ENCODE measurements around the gene CCDC74A. TPM values are rescaled to one million over a fixed set of nuclear protein-coding genes. Genes with fewer than 3 reads are reported as not detected.
"Not testable (repeated sequence)": the region's sequence is repeated elsewhere in the genome, so short reads cannot be mapped to it uniquely, and the experiment has no call there.

The CCDC74A gene
- polyA plus RNA-seq, 4 donors = 0.89 to 1.9 (median 1.6) TPM; not detected in 1

GRCh38 chr2:131535951-131536826, 8.5 kb downstream of the CCDC74A start:
- H3K27ac ChIP-seq (ENCODE audit: low read depth in 1 of 3, low read length in 2 of 3); H3K36me3 ChIP-seq (ENCODE audit: control insufficient read depth in 3 of 3, insufficient read depth in 2 of 3, low read depth in 1 of 3, low read length in 3 of 3); H3K9me3 ChIP-seq (ENCODE audit: control insufficient read depth in 2 of 2, insufficient read depth in 1 of 2, low read depth in 1 of 2, low read length in 1 of 2); FAIRE-seq; H3K27me3 ChIP-seq (ENCODE audit: control insufficient read depth in 3 of 3, insufficient read depth in 3 of 3, low read length in 3 of 3); H3K4me3 ChIP-seq (ENCODE audit: low read depth in 1 of 3, low read length in 3 of 3); H3K4me1 ChIP-seq (ENCODE audit: control insufficient read depth in 3 of 3, insufficient read depth in 2 of 3, low read depth in 1 of 3, low read length in 2 of 3); DNase-seq: not testable (repeated sequence)
- 84 to 89% (median 84%) methylated on average over 12 to 21 of the region's 21 CpGs for WGBS, 3 donors

- not testable (repeated sequence) for H3K9me3 ChIP-seq (ENCODE audit: control insufficient read depth in 2 of 2, insufficient read depth in 1 of 2, low read depth in 1 of 2, low read length in 1 of 2); H3K4me1 ChIP-seq (ENCODE audit: control insufficient read depth in 3 of 3, insufficient read depth in 2 of 3, low read depth in 1 of 3, low read length in 2 of 3); H3K4me3 ChIP-seq (ENCODE audit: low read depth in 1 of 3, low read length in 3 of 3); H3K36me3 ChIP-seq (ENCODE audit: control insufficient read depth in 3 of 3, insufficient read depth in 2 of 3, low read depth in 1 of 3, low read length in 3 of 3); FAIRE-seq; H3K27me3 ChIP-seq (ENCODE audit: control insufficient read depth in 3 of 3, insufficient read depth in 3 of 3, low read length in 3 of 3); DNase-seq; H3K27ac ChIP-seq (ENCODE audit: low read depth in 1 of 3, low read length in 2 of 3)
- 87 to 95% (median 92%) methylated on average over 7 to 14 of the region's 14 CpGs for WGBS, 3 donors
These were observed 9.2 kb downstream of the CCDC74A start for GRCh38 chr2:131536841-131537240.

DNA sequence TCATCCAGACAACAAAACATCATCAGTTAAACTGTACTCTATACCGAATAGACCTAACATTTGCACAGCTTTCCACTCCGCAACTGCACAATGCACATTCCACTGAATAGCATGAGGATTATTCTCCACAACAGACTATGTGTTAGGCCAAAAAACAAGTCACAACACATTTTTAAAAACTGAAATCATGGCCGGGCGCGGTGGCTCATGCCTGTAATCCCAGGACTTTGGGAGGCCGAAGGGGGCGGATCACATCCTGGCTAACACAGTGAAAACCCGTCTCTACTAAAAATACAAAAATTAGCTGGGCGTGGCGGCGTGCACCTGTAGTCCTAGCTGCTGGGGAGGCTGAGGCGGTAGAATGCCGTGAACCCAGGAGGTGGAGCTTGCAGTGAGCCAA, 11.2 kb downstream of the CCDC74A start:
- 89 to 93% (median 91%) methylated on average over 13 of the region's 13 CpGs for WGBS, 3 donors
- H3K27me3 ChIP-seq (ENCODE audit: control insufficient read depth in 3 of 3, insufficient read depth in 3 of 3, low read length in 3 of 3); DNase-seq; H3K4me3 ChIP-seq (ENCODE audit: low read depth in 1 of 3, low read length in 3 of 3); H3K9me3 ChIP-seq (ENCODE audit: control insufficient read depth in 2 of 2, insufficient read depth in 1 of 2, low read depth in 1 of 2, low read length in 1 of 2); H3K36me3 ChIP-seq (ENCODE audit: control insufficient read depth in 3 of 3, insufficient read depth in 2 of 3, low read depth in 1 of 3, low read length in 3 of 3); FAIRE-seq; H3K27ac ChIP-seq (ENCODE audit: low read depth in 1 of 3, low read length in 2 of 3); H3K4me1 ChIP-seq (ENCODE audit: control insufficient read depth in 3 of 3, insufficient read depth in 2 of 3, low read depth in 1 of 3, low read length in 2 of 3): not testable (repeated sequence)

GRCh38 chr2:131542438-131543384, 15.0 kb downstream of the CCDC74A start:
- Histone ChIP-seq H3K36me3 (ENCODE audit: control insufficient read depth in 3 of 3, insufficient read depth in 2 of 3, low read depth in 1 of 3, low read length in 3 of 3) (no peaks in the 10 kb centered on the region), H3K9me3 (ENCODE audit: control insufficient read depth in 2 of 2, insufficient read depth in 1 of 2, low read depth in 1 of 2, low read length in 1 of 2) (no peaks in the 10 kb centered on the region), H3K27ac (ENCODE audit: low read depth in 1 of 3, low read length in 2 of 3) (no peak overlapping the region), H3K4me1 (ENCODE audit: control insufficient read depth in 3 of 3, insufficient read depth in 2 of 3, low read depth in 1 of 3, low read length in 2 of 3) (no peaks in the 10 kb centered on the region), H3K27me3 (ENCODE audit: control insufficient read depth in 3 of 3, insufficient read depth in 3 of 3, low read length in 3 of 3) (no peaks in the 10 kb centered on the region), H3K4me3 (ENCODE audit: low read depth in 1 of 3, low read length in 3 of 3) (no peak overlapping the region)
- no peak for DNase-seq
- FAIRE-seq = no peak
- WGBS, 3 donors = 91 to 92% (median 92%) methylated on average over 24 of the region's 24 CpGs

DNA sequence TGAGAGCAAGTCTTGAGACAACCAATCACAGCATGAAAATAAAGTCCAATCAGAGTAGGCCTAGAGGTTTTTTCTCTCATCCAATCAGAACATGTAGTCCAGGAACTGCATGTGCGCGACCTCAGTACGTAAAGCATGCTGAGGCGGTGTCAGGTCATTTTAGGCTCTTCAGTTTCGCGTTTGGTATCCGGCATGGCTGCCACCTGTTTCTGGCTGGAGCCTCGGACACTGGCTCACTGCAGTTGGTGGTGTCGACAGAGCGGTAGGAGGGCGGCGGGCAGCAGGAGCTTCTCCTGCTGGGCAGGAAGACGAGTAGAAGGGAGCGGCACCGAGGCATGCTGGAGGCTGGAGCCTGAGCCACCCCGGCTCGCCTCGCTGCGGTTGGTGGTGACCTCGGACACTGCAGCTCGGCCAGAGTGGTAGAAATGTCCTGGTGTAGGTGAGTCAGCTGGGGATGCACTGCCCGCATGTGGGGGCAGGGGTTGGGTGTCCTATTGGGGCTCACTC, 15.8 kb downstream of the CCDC74A start:
- 95 to 96% (median 96%) methylated on average over 22 of the region's 22 CpGs for WGBS, 3 donors

DNA sequence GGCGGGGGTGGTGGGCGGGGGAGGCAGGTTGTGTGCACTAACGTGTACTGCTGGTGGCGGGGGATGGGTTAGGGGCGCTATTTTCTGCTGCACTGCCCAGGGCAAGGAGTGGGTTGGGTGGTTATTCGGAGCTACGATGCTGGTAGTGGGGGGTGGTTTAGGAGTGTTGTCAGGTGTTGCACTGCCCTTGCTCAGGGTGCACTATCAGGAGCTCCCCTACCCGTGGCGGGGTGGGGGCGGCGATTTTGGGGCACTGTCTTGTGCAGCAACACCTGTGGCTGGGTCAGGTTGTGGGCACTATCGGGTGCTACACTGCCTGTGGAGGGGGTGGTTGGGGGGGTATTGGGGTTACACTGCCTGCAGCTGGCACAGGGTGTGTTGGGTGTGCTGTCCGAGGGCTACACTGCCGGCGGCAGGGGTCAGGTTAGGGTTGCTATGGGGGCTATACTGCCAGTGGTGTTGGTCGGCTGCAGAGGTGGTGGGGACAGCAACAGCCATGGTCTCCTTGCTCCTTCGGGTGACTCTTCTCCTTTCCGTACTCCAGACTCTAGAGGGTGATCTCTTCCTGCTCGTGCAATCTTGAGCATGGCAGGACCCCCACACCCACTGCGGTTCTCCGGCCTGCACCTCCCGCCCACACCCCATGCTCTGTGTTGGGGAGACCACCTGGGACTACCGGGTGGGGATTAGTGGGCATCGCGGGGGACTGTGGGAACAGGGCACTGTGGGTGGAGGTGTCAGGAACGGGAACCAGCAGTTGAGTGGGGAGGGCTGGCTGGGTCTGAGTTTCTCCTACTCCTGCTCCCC, 16.5 kb downstream of the CCDC74A start:
- 85 to 87% (median 85%) methylated on average over 22 of the region's 26 CpGs for WGBS, 3 donors
- H3K9me3 ChIP-seq (ENCODE audit: control insufficient read depth in 2 of 2, insufficient read depth in 1 of 2, low read depth in 1 of 2, low read length in 1 of 2); H3K4me3 ChIP-seq (ENCODE audit: low read depth in 1 of 3, low read length in 3 of 3); H3K4me1 ChIP-seq (ENCODE audit: control insufficient read depth in 3 of 3, insufficient read depth in 2 of 3, low read depth in 1 of 3, low read length in 2 of 3); FAIRE-seq; H3K27ac ChIP-seq (ENCODE audit: low read depth in 1 of 3, low read length in 2 of 3); H3K27me3 ChIP-seq (ENCODE audit: control insufficient read depth in 3 of 3, insufficient read depth in 3 of 3, low read length in 3 of 3); DNase-seq; H3K36me3 ChIP-seq (ENCODE audit: control insufficient read depth in 3 of 3, insufficient read depth in 2 of 3, low read depth in 1 of 3, low read length in 3 of 3): not testable (repeated sequence)

More for the DNA sequence above, 15.8 kb downstream of the CCDC74A start:
- H3K27me3 ChIP-seq (ENCODE audit: control insufficient read depth in 3 of 3, insufficient read depth in 3 of 3, low read length in 3 of 3) = no peaks in the 10 kb centered on the region
- H3K4me1 ChIP-seq (ENCODE audit: control insufficient read depth in 3 of 3, insufficient read depth in 2 of 3, low read depth in 1 of 3, low read length in 2 of 3) = no peaks in the 10 kb centered on the region
- FAIRE-seq = no peak
- DNase-seq = no peak
- H3K27ac ChIP-seq (ENCODE audit: low read depth in 1 of 3, low read length in 2 of 3) = no peak overlapping the region
- H3K9me3 ChIP-seq (ENCODE audit: control insufficient read depth in 2 of 2, insufficient read depth in 1 of 2, low read depth in 1 of 2, low read length in 1 of 2) = no peaks in the 10 kb centered on the region
- H3K4me3 ChIP-seq (ENCODE audit: low read depth in 1 of 3, low read length in 3 of 3) = no peak overlapping the region
- no peaks in the 10 kb centered on the region for H3K36me3 ChIP-seq (ENCODE audit: control insufficient read depth in 3 of 3, insufficient read depth in 2 of 3, low read depth in 1 of 3, low read length in 3 of 3)

GRCh38 chr2:131544813-131545165, 17.1 kb downstream of the CCDC74A start:
- FAIRE-seq; H3K9me3 ChIP-seq (ENCODE audit: control insufficient read depth in 2 of 2, insufficient read depth in 1 of 2, low read depth in 1 of 2, low read length in 1 of 2): not testable (repeated sequence)
- 85 to 90% (median 87%) methylated on average over 3 of the region's 7 CpGs for WGBS, 3 donors

DNA sequence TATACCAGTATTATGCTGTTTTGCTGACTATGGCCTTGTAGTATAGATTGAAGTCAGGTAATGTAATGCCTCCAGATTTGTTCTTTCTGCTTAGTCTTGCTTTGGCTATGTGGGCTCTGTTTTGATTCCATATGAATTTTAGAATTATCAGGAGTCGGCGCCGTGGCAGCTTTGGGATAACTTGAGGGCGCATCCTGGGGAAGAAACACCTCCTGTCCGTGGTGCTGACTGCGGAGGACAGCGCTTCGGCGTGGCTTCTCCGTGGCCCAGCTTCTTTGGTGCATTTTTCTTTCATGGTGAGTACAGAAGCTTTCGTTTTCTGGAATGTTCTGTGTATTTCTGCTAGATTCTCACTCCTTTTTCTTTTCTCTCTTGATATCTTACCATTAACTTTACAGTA, 25.2 kb downstream of the CCDC74A start:
- FAIRE-seq (no peak), DNase-seq (no peak)
- H3K27me3 ChIP-seq (ENCODE audit: control insufficient read depth in 3 of 3, insufficient read depth in 3 of 3, low read length in 3 of 3) = no peaks in the 10 kb centered on the region
- H3K4me1 ChIP-seq (ENCODE audit: control insufficient read depth in 3 of 3, insufficient read depth in 2 of 3, low read depth in 1 of 3, low read length in 2 of 3) = no peaks in the 10 kb centered on the region
- no peaks in the 10 kb centered on the region for H3K9me3 ChIP-seq (ENCODE audit: control insufficient read depth in 2 of 2, insufficient read depth in 1 of 2, low read depth in 1 of 2, low read length in 1 of 2)
- WGBS, 3 donors = 76 to 86% (median 85%) methylated on average over 11 of the region's 11 CpGs
- no peak overlapping the region for H3K27ac ChIP-seq (ENCODE audit: low read depth in 1 of 3, low read length in 2 of 3)
- no peaks in the 10 kb centered on the region for H3K36me3 ChIP-seq (ENCODE audit: control insufficient read depth in 3 of 3, insufficient read depth in 2 of 3, low read depth in 1 of 3, low read length in 3 of 3)
- H3K4me3 ChIP-seq (ENCODE audit: low read depth in 1 of 3, low read length in 3 of 3) = no peak overlapping the region

More at GRCh38 chr2:131544813-131545165, 17.1 kb downstream of the CCDC74A start:
- not testable (repeated sequence) for H3K36me3 ChIP-seq (ENCODE audit: control insufficient read depth in 3 of 3, insufficient read depth in 2 of 3, low read depth in 1 of 3, low read length in 3 of 3); H3K4me3 ChIP-seq (ENCODE audit: low read depth in 1 of 3, low read length in 3 of 3); H3K4me1 ChIP-seq (ENCODE audit: control insufficient read depth in 3 of 3, insufficient read depth in 2 of 3, low read depth in 1 of 3, low read length in 2 of 3); H3K27ac ChIP-seq (ENCODE audit: low read depth in 1 of 3, low read length in 2 of 3); H3K27me3 ChIP-seq (ENCODE audit: control insufficient read depth in 3 of 3, insufficient read depth in 3 of 3, low read length in 3 of 3); DNase-seq

Measured in small intestine (tissue), 7 donors.